ENCODE measurements around the gene TSEN2.

The TSEN2 gene

DNA sequence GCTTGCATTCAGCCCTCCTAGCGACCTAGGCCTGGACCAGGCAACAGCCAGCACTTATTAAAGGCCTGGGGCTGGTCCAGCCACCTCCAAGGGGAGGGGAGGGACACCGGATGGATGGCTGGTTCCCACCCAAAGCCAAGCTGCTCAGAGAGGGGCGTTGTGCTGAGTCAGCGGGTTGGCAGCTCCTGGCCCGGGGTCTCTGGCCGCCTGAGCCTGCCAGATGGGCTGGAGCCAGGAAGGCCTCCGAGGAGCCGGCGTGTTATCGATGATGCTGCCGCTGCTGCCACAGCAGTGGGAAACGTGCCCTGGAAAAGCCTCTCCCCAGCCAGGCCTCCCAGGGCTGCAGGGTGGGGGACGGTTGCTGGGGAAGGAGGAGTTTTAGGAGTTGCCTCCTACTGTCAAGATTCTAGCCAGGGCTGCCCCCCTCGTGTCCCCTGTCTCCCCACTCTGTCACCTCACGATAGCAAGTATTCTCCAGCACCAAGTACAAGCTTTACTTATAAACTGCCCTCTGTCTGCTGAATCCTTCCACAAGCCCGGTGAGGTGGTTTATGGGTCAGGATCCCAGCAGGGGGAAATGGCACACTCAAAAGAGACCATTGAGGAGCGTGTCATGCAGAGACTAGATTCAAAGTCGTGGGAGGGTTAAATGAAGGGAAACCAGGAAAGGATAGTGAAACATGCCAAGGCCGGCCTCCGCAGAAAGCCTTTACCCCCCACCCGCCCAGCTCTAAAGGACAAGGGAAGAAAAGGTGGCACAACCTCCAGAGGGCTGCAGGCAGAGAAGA, 43.2 kb upstream of the TSEN2 start:
- no peak for TF ChIP-seq CTCF (IDR thresholded peaks at IDR 0.05; ENCODE audit: low read depth, low read length)
- no peak overlapping the region for H3K4me3 ChIP-seq (ENCODE audit: low read depth, low read length)

DNA sequence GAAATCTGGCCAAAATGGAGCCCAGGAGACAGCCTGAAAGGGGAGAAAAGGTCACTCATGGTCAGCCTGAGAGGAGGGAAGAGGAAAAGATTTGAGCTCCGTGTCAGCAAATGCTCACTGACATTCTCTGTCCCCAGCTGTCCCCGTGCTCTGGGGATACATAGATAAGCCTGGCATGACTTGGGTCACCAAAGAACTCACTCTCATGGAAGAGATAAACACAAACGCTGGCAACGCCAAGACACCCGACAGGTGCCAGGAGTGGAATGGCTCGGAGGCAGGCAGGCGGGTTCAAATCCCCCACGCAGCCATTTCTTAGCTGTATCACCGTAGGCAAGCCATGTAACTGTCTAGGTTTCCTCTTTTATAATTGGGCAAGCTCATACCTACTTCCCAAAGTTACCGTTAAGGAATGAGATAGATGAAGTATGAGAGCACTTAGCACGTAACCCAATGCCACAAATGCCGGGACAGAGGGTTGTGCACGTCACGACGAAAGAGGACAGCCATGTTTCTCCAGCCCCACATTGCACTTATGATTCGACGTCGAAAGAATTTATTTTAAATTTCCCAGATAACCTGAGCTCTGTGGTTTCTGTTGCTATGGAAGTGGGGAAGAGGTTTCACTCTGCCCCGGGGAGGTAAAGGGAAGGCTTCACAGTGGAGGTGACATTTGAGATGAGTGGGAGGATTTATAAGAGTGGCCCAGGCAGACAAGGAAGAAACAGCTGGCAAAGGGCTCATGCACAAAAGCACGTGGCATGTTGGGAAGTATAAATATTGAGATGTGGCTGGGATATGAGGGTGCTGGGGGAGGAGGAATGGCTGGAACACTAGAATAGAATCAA, 41.4 kb upstream of the TSEN2 start:
- no peak overlapping the region for H3K4me3 ChIP-seq (ENCODE audit: low read depth, low read length)
- no peak for TF ChIP-seq CTCF (IDR thresholded peaks at IDR 0.05; ENCODE audit: low read depth, low read length)

DNA sequence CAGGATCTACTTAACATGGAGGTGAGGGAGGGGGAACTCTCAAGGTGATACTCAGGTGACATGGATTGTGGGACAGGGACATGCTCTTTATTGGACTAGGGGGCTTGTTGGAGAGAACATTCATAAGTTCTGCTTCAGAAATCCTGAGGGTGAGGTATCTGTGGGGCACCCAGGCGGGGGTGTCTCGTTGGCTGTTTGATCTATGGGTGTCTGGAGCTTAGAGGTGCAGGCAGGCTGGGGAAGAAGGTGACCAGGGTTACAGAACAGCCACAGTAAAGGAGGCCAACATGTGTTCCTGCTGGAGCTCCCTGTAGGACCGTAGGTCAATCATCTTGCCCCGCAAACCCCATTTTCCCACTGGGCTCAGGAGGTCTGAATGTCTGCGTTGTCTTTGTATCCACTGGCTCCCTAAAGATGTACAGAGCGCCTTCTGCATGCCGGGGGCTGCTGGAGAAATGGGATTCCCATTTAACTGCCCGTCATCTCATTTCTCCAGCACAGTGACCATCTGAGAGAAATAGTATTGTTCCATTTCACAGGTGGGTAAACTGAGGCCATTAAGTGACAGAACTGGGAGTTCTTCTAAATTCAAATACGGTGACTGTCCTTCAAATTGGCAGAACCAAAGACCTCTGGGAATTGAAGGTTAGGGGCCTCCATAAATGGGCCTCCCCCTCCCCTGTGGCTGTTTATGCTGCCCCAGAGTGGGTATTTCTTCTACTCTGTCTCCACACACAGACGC, 40.3 kb upstream of the TSEN2 start:
- no peak for TF ChIP-seq CTCF (IDR thresholded peaks at IDR 0.05; ENCODE audit: low read depth, low read length)
- no peak overlapping the region for H3K4me3 ChIP-seq (ENCODE audit: low read depth, low read length)

DNA sequence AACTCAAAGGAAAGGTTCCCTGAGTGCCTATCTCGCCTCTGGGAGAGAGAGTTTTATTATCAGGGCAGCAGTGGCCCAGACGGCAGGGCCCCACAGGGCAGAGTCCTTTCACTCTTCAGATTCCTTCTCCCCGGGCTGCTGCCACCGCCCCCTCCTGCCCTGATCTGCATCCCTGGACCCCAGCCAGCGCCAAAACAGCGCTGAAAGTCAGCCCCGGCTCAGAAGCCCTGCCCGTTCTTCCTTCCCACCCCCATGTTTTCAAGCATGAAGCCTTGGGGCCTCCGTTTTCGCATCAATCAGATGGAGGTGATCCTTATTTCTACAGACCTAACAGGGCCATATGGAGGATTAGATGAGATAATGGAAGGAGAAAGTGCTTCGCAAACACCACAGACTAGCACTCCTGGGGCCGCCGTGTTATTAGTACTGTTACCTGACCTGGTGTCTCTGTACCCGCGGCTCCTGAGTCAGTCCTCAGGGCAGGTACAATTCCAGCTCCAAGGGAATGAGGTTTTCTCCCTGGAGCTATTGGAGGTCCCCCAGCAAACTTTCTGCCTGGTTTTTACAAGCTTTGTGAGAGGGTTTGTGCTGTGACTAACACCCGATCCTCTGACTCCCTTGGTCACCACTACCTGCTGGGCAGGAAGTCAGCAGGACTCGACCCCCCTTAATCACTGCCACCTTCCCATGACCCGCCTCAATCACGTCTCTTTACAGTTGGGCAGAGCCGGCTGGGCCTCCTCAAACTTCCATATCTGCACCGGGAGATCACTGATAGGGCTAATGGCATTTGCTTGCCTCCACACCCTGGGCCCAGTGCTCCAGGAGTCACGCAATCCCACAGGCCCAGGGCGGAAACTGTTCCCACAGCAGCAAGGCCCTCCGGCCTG, 39.5 kb upstream of the TSEN2 start:
- TF ChIP-seq CTCF (IDR thresholded peaks at IDR 0.05; ENCODE audit: low read depth, low read length), result no peak

GRCh38 chr3:12445523-12446240, 38.6 kb upstream of the TSEN2 start:
- TF ChIP-seq CTCF (IDR thresholded peaks at IDR 0.05; ENCODE audit: low read depth, low read length), result no peak
- no peak overlapping the region for H3K4me3 ChIP-seq (ENCODE audit: low read depth, low read length)

More for the DNA sequence above, 39.5 kb upstream of the TSEN2 start:
- H3K4me3 ChIP-seq (ENCODE audit: low read depth, low read length), result no peak overlapping the region

- no peak overlapping the region for H3K4me3 ChIP-seq (ENCODE audit: low read depth, low read length)
- TF ChIP-seq CTCF (IDR thresholded peaks at IDR 0.05; ENCODE audit: low read depth, low read length), result no peak
Measured at GRCh38 chr3:12446298-12446697, 38.0 kb upstream of the TSEN2 start.
